ENCODE data around the gene MOGAT2.
"Not testable (repeated sequence)": the region's sequence is repeated elsewhere in the genome, so short reads cannot be mapped to it uniquely, and the experiment has no call there.

MOGAT2 gene

GRCh38 chr11:75733431-75734107 is 15.9 kb downstream of the MOGAT2 start:
- no peak overlapping the region for H3K27ac ChIP-seq
- TF ChIP-seq CTCF (conservative IDR thresholded peaks at IDR 0.05), result no peak
- TF ChIP-seq ZFX (IDR thresholded peaks at IDR 0.05), result no peak

GRCh38 chr11:75734491-75735180 is 17.0 kb downstream of the MOGAT2 start:
- no peak overlapping the region for H3K27ac ChIP-seq
- no peak for TF ChIP-seq ZFX (IDR thresholded peaks at IDR 0.05)
- no peak for TF ChIP-seq CTCF (conservative IDR thresholded peaks at IDR 0.05)

- TF ChIP-seq CTCF (conservative IDR thresholded peaks at IDR 0.05), result no peak
- no peak overlapping the region for H3K27ac ChIP-seq
Measured at GRCh38 chr11:75735181-75735845, 17.7 kb downstream of the MOGAT2 start.

GRCh38 chr11:75737314-75737713 is 19.7 kb downstream of the MOGAT2 start:
- TF ChIP-seq CTCF (conservative IDR thresholded peaks at IDR 0.05), result no peak
- TF ChIP-seq ZFX (IDR thresholded peaks at IDR 0.05), result no peak
- no peak overlapping the region for H3K27ac ChIP-seq

- no peak for TF ChIP-seq CTCF (conservative IDR thresholded peaks at IDR 0.05)
- no peak for TF ChIP-seq ZFX (IDR thresholded peaks at IDR 0.05)
- no peak overlapping the region for H3K27ac ChIP-seq
Measured at GRCh38 chr11:75740681-75741080, 23.0 kb downstream of the MOGAT2 start.

- H3K27ac ChIP-seq, result not testable (repeated sequence)
Measured at GRCh38 chr11:75743159-75743558, 25.5 kb downstream of the MOGAT2 start.

GRCh38 chr11:75743711-75744563 is 26.3 kb downstream of the MOGAT2 start:
- TF ChIP-seq CTCF (conservative IDR thresholded peaks at IDR 0.05), result no peak
- TF ChIP-seq ZFX (IDR thresholded peaks at IDR 0.05), result no peak

More at GRCh38 chr11:75743711-75744563, 26.3 kb downstream of the MOGAT2 start:
- H3K27ac ChIP-seq, result no peak overlapping the region

Data from C4-2B (cell line).